NCI-H510A treated with DMSO at 0.1 percent for 48 hours (cell line): Measurements from ENCODE around the gene AQR.

Source experiments
- DNase-seq: peaks from one replicate; lab custom pipeline; 2025; lab: John Stamatoyannopoulos, UW

The AQR gene

DNA sequence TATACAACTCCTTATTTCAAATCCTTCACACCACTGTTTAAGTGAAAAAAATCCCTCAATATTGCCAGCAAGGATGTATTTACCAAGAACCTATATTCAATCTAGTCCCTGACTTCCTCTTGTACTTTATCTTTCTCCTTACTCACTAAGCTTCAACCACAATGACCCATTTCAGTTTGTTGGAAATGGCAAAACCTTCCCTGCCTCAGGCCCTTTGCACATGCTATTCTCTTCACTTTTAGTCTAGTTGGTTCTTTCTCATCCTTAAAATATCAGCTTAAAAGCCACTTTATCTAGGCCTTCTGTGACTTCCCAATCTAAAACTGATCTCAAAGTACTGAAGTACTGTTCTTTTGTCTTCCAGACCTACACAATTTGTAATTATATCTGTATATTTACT lies 92.9 kb downstream of the AQR start:
- DNase-seq: no peak

- DNase-seq: no peak
Observed at GRCh38 chr15:34869110-34869509, 100.4 kb downstream of the AQR start.

DNA sequence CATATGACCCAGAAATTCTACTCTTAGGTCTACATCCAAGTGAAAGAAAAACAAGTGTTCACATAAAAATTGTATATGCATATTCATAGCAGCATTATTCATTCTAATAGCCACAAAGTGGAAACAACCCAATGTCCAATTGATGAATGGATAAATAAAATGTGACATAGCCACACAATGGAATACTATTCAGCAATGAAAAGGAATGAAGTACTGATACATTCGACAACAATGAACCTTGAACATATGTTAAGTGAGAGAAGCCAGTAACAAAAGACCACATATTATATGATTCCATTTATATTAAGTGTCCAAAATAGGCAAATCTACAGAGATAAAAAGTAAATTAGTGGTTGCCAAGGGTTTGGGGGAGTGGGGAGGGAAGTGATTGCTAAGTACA lies 104.0 kb downstream of the AQR start:
- DNase-seq: no peak

GRCh38 chr15:34861214-34861613 lies 108.3 kb downstream of the AQR start:
- no peak for DNase-seq

DNA sequence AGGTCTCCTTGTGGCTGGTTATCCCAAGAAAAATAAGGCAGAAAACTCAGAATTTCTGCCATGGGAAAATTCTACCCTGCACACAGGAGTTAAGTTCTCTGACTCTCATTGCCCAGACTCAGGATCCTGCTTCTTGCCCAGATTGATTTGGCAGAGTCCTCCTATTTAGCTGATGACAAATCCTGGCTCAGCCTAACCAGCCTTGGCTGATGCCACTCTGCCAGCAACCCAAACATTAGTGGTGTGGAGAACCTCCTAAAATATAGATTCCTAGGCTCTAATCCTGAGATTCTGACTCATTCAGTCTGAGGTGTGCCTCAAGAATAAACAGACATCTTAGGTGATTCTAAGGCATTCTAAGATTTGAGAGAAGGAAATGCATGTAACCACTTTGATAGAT lies 113.6 kb downstream of the AQR start:
- no peak for DNase-seq

- no peak for DNase-seq
Observed at GRCh38 chr15:34855413-34855812, 114.1 kb downstream of the AQR start.

- no peak for DNase-seq
Observed at GRCh38 chr15:34854232-34854631, 115.3 kb downstream of the AQR start.

DNA sequence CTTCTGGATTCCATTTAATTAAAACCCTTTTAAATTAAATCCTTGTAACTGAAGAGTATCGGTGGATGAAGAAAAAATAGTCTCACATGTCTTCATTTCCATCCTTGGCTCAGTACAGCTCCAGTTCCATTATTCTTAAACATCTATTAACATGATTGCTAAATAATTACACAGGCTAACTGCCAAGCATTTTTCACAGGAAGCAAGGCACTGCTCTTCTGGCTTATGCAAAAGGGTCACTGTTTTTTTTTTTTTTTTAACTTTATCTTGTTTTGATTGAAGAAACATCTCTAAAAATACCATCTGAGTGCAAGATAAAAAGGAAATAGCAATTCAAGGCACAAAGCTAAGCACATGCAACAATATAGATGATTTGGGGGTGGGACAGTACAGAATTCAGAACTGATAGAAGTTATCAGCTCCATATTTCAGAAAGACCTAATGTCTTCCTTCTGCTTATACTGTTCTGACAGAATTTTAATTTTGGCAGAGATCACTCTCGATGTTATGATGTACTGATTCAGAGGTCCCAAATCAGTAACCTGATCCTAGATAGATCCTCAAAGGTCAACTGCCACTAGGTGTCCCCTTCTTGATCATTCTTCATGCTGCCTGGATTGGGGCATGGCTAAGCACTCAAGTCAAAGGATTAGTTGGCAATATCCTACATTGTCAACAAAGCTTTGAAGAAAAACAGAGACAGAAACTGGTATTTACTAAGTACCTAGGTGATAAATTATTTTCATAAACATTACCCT lies 116.4 kb downstream of the AQR start:
- DNase-seq: no peak

- no peak for DNase-seq
Observed at GRCh38 chr15:34851751-34852150, 117.8 kb downstream of the AQR start.

DNA sequence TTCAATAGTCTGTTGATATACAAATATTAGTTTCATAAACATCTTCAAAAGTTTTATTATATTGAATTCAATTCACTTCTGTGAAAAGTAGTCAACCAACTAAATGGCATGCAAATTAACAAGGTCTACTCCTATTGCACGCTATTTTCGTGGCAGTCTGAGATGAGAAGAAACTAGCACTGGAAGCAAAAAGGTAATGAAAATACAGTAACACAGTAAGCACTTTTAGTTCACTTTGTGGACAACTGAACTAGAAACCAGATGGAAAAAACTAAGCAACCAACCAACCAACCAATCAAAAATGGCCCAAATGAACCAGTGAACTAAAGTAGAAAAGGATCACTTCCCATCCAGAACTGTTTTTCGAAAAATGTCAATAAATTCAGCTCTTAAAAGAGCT lies 118.5 kb downstream of the AQR start:
- DNase-seq: no peak

GRCh38 chr15:34850121-34850520 lies 119.4 kb downstream of the AQR start:
- DNase-seq: no peak

DNA sequence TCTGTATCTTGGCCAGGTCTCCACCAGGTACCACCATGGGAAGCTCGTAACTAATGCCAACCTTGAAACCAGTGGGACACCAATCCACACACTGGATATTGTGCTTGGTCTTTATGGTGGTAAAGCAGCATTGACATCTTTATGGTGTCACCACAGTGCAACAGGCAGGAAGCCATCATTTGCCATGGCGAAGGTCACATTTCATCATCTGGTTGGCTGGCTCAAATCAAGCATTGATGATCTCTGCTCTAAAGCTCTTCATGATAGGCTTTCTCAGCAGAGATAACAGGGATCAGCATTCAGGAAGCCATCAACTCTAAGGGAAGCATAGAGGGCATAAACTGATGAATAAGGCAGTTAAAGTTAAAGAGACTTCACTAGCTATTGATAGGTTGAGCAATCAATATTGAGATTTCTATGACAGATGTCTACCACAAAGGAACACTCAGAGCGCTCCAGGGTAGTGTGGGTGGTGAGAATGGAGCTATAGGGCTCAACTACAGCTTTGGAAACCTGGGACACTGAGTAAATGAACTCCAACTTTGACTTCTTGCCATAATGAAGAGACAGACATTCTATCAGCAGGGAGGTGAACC lies 120.1 kb downstream of the AQR start:
- DNase-seq: no peak

DNA sequence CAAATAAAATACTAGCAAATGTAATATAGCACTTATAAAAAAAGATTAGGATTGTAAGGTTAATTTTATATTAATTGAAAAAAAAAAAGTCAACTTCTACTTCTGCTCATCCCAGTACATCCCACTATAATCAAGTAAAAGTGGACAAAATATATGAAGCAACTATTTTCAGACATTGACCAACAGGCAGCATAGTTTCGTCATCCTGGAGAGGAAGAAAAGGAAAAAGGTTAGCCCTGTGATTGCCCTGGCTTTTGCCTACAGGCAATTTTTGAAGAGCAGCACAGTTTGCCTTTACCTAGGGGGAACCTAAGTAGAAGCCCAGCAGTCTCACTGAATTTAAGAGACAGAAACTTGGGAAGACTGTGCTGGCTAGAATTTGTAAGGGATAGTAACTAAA lies 121.9 kb downstream of the AQR start:
- DNase-seq: no peak

DNA sequence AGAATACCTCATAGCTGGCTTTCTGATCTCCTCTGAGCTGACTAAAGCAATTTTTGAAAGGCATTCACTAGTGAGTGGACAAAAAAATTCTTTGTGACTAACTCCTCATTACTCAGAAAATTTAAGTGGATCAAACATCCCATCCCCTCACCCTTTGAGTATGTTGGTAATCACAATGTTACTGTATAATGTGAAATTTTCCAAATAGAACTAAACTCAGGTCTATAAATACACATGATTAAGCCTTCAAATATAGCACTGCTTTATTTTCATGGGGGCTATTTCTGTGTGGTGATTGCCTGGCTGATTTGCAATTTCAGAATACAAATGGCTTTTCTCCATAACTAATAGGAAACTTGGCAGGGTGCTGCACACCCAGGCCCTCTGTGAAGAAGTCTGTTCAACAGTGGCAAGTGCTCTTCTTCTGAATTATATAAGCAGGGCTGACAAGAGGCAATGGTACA lies 128.2 kb downstream of the AQR start:
- no peak for DNase-seq

GRCh38 chr15:34838282-34838681 lies 131.3 kb downstream of the AQR start:
- DNase-seq: no peak

- DNase-seq: peak; percentile 2
Observed at GRCh38 chr15:34837246-34838016, 132.1 kb downstream of the AQR start.

GRCh38 chr15:34828145-34828911 lies 141.2 kb downstream of the AQR start:
- DNase-seq: no peak

- DNase-seq: no peak
Observed at GRCh38 chr15:34821831-34822230, 147.7 kb downstream of the AQR start.

DNA sequence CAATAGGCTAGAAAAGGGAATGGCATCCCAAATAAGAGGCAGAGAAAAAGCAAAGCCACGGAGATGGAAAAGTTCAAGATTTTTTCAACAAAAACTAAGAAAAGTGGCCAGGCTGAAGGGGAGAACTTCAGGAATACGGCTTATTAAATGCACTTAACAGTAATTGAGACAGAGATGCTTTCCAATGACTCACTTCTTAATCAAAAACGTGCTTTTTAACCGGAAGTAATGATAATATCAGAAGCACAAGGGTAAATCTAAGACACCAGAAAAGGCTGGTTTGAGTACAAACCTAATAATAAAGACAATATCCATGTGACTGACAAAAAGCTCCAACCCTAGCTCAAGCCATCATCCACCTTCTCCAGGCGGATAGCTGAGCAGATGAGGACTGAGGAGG lies 149.4 kb downstream of the AQR start:
- no peak for DNase-seq

DNA sequence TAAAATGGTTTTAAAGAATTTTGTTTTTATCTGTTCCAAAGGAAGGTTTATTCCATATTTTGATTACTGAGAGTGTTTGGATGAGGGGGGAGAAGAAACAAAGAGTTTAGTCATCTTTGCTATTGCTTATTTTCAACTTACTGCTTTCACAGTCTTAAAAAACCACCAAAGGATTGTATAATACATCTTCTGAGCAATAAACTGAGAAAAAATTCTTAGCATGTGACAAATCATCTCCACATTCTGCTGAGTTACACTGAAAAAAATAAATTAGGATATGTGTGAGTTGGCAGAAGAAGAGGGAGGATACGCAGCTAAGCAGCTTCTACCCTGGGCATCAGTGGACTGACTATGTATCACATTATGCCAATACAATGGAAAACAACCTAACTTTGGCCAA lies 151.0 kb downstream of the AQR start:
- no peak for DNase-seq

DNA sequence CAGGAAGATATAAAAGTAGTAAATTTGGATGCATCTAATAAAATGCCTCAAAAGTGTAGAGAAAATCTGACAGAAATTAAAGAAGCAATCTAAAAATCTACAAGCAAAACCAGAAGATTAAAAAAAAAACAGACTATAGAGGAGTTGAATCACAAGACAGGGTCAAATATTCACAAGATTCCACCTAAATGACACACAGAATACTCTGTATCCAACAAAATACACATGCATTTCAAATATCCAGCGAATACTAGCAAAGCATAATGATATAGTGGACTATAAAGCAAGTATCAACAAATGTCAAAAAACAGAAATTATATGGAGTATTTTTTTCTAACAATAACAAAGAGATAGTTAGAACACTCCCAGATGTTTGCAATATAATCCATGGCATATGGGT lies 153.7 kb downstream of the AQR start:
- no peak for DNase-seq

GRCh38 chr15:34813446-34814190 lies 155.9 kb downstream of the AQR start:
- DNase-seq: no peak
